ENCODE data around the gene ATP2B3. TPM values are rescaled to one million over a fixed set of nuclear protein-coding genes. Genes with fewer than 3 reads are reported as not detected.

ATP2B3 gene
- total RNA-seq, 1 experiment from 2014 or later: 0.35 TPM

GRCh38 chrX:153625271-153626024 is 108.0 kb downstream of the ATP2B3 start:
- H3K4me2 ChIP-seq (ENCODE audit: insufficient read depth, insufficient read length, low read length): no peak overlapping the region
- H3K23ac ChIP-seq (ENCODE audit: insufficient read length, low read depth, low read length): no peak overlapping the region
- no CpG with 5 or more reads among the region's 21 CpGs for WGBS (ENCODE audit: extremely low coverage, insufficient read length, low lambda C conversion rate)
- H2BK120ac ChIP-seq (ENCODE audit: low read depth, low read length, poor library complexity, severe bottlenecking): no peak overlapping the region
- no peak overlapping the region for H2AK5ac ChIP-seq (ENCODE audit: insufficient read length, low read length)
- no peak overlapping the region for H2AFZ ChIP-seq (ENCODE audit: low read length)
- no peak overlapping the region for H4K91ac ChIP-seq (ENCODE audit: insufficient read length, low read depth, low read length)
- H3K27me3 Mint-ChIP-seq (ENCODE audit: low read depth): peaks cover 21% of the 10 kb centered on the region
- H4K20me1 ChIP-seq (ENCODE audit: control insufficient read depth, insufficient read depth, insufficient read length): no peaks in the 10 kb centered on the region
- H2BK20ac ChIP-seq (ENCODE audit: low read depth, low read length, poor library complexity, severe bottlenecking): no peak overlapping the region
- no peak overlapping the region for H3K4me3 Mint-ChIP-seq
- no peak overlapping the region for H3T11ph ChIP-seq (ENCODE audit: low read length)
- H3K18ac ChIP-seq (ENCODE audit: insufficient read length, low read depth, low read length): no peak overlapping the region
- DNase-seq: no peak
- no peaks in the 10 kb centered on the region for H3K23me2 ChIP-seq (ENCODE audit: insufficient read length, low read depth, low read length, poor library complexity, severe bottlenecking)
- H3K9ac ChIP-seq (ENCODE audit: extremely low read depth, insufficient read length, low read length): no peak overlapping the region
- H3K9me3 ChIP-seq (ENCODE audit: control insufficient read depth, low read depth, low read length): peaks cover 21% of the 10 kb centered on the region
- H3K27me3 ChIP-seq (ENCODE audit: insufficient read depth, low read length): no peaks in the 10 kb centered on the region
- H3K9me3 Mint-ChIP-seq: peaks cover 67 to 74% of the 10 kb centered on the region in 2 experiments
- H2BK15ac ChIP-seq (ENCODE audit: low read depth, low read length): no peak overlapping the region
- H3K14ac ChIP-seq (ENCODE audit: insufficient read depth, low read length): no peak overlapping the region
- peaks cover 0 to 7% (median 2%) of the 10 kb centered on the region in 3 experiments; a peak in 2 of 7 replicates for H3K36me3 Mint-ChIP-seq (ENCODE audit: insufficient read depth in 1 of 3, low read depth in 3 of 3)
- H4K5ac ChIP-seq (ENCODE audit: insufficient read length, low read depth, low read length): no peak overlapping the region
- H3K27ac Mint-ChIP-seq: no peak overlapping the region
- H3K4me1 Mint-ChIP-seq: no peaks in the 10 kb centered on the region
- no peaks in the 10 kb centered on the region for H3K79me1 ChIP-seq (ENCODE audit: insufficient read depth, low read depth, low read length, poor library complexity, severe bottlenecking)
- H4K8ac ChIP-seq (replicated peaks; ENCODE audit: insufficient read length, low read depth, low read length): no peak overlapping the region
- no peak overlapping the region for H3K4ac ChIP-seq (ENCODE audit: low read depth, low read length)
- no peak for TF ChIP-seq CTCF (conservative IDR thresholded peaks at IDR 0.05)
- no peak overlapping the region for H2BK5ac ChIP-seq (ENCODE audit: insufficient read length, low read length)
- no peaks in the 10 kb centered on the region for H3K79me2 ChIP-seq (ENCODE audit: insufficient read depth, low read length)
- H2BK12ac ChIP-seq (ENCODE audit: insufficient read length, low read depth, low read length): no peak overlapping the region
- no peaks in the 10 kb centered on the region for H3K4me1 ChIP-seq (ENCODE audit: insufficient read depth, low read length)
- H3K56ac ChIP-seq (ENCODE audit: insufficient read length, low read depth, low read length): no peak overlapping the region
- H3K27ac ChIP-seq (ENCODE audit: insufficient read length, low read depth, low read length): no peak overlapping the region

Data from H9 (cell line).